ENCODE results near the gene FAM131B.
"Not testable (repeated sequence)": the region's sequence is repeated elsewhere in the genome, so short reads cannot be mapped to it uniquely, and the experiment has no call there.

GRCh38 chr7:143392427-143392826 lies 29.9 kb upstream of the FAM131B start:
- not testable (repeated sequence) for TF ChIP-seq CTCF, POLR2A (IDR thresholded peaks at IDR 0.05)

All from uterus (tissue), 2 donors.